Peyer's patch (tissue), 4 donors: ENCODE measurements around the gene NPHS1.

Experiments used
- CTCF ChIP-seq, 6 experiments: fragments of 450-650 bp in 4 of 6; fragments of 200-600 bp in 2 of 6; sonication (generic) in 1 of 6; IDR thresholded peaks; one replicate each; pipeline ENCODE4 v1.5.1; 2017 to 2019; ENCODE audit warnings: antibody characterized with exemption in 6 of 6, mild to moderate bottlenecking in 3 of 6, moderate library complexity in 1 of 6
- POLR2A ChIP-seq, 2 donors: fragments of 450-650 bp; IDR thresholded peaks; one replicate each; pipeline ENCODE4 v1.5.1; 2017; ENCODE audit warnings: antibody characterized with exemption in 2 of 2, mild to moderate bottlenecking in 2 of 2, moderate library complexity in 2 of 2

GRCh38 chr19:35777086-35777841 is 75.0 kb downstream of the NPHS1 start:
- TF ChIP-seq CTCF (IDR thresholded peaks at IDR 0.05) = no peak
- no peak for TF ChIP-seq POLR2A (IDR thresholded peaks at IDR 0.05)
